Measurements from ENCODE around the gene AGBL3.

The AGBL3 gene

DNA sequence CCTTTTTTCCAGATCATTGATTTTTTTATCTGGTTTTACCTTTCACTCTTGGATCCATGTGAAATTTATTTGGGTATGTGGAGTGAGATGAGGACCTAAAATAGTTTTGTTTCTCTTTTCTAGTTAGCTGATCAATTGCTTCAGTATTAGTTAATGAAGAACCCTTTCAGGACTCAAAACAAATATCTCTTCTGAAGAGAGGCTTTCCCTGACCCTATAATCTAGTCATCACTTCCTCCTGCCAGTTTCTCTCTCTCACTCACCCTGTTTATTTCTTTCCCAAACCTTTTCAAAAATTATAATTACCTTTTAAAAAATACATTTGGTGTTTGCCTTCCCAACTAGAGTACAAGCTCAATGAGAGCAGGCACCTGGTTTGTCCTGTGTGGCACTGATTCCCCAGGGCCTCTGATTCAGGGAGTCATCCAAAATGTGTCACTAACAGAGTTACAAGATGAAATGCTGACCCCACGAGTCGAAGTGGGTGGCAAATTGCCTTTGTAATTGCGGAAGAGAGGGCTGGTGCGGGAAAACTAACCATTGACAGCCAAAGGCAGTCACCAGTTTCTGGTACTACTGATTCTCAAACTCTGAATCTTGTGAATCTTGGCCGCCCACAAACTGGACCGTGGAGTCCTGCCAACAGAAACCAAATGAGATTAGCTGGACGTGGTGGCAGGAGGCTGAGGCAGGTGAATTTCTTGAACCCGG, 163.9 kb downstream of the AGBL3 start:
- no peak overlapping the region for H3K4me3 Mint-ChIP-seq
- H3K27ac Mint-ChIP-seq, result no peak overlapping the region
- H3K9me3 Mint-ChIP-seq, result peaks cover 28% of the 10 kb centered on the region
- H3K27me3 Mint-ChIP-seq (ENCODE audit: low read depth, poor library complexity), result no peaks in the 10 kb centered on the region
- H3K4me1 Mint-ChIP-seq, result peaks cover 20% of the 10 kb centered on the region
- no peak for DNase-seq
- TF ChIP-seq, protein P1, sequence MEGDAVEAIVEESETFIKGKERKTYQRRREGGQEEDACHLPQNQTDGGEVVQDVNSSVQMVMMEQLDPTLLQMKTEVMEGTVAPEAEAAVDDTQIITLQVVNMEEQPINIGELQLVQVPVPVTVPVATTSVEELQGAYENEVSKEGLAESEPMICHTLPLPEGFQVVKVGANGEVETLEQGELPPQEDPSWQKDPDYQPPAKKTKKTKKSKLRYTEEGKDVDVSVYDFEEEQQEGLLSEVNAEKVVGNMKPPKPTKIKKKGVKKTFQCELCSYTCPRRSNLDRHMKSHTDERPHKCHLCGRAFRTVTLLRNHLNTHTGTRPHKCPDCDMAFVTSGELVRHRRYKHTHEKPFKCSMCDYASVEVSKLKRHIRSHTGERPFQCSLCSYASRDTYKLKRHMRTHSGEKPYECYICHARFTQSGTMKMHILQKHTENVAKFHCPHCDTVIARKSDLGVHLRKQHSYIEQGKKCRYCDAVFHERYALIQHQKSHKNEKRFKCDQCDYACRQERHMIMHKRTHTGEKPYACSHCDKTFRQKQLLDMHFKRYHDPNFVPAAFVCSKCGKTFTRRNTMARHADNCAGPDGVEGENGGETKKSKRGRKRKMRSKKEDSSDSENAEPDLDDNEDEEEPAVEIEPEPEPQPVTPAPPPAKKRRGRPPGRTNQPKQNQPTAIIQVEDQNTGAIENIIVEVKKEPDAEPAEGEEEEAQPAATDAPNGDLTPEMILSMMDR (IDR thresholded peaks at IDR 0.05), result no peak
- H3K36me3 Mint-ChIP-seq (ENCODE audit: low read depth), result peaks cover 27% of the 10 kb centered on the region

DNA sequence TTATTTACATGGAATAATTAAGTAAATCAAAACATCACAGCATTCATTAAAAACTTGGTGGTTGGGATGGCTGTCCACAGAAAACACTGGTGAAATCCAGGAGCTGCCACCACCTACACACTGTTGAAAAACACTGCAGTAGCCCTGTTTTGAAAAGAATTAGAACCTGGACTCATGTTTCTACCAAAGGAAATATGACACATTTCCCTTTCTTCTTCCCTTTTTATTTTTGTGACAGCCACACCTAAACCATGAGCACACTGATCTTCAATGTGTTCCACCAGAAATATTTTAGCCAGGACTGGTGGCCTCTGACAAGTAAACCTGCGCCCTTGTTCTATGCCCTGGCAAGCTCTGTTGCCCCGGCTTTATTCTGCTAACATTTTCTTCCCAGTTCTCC, 164.8 kb downstream of the AGBL3 start:
- Mint-ChIP-seq H3K4me3 (no peak overlapping the region), H3K27me3 (ENCODE audit: low read depth, poor library complexity) (no peaks in the 10 kb centered on the region), H3K9me3 (peaks cover 37% of the 10 kb centered on the region), H3K27ac (no peak overlapping the region), H3K36me3 (ENCODE audit: low read depth) (peaks cover 33% of the 10 kb centered on the region), H3K4me1 (peaks cover 20% of the 10 kb centered on the region)
- TF ChIP-seq, protein P1 (IDR thresholded peaks at IDR 0.05), result no peak
- DNase-seq, result no peak

DNA sequence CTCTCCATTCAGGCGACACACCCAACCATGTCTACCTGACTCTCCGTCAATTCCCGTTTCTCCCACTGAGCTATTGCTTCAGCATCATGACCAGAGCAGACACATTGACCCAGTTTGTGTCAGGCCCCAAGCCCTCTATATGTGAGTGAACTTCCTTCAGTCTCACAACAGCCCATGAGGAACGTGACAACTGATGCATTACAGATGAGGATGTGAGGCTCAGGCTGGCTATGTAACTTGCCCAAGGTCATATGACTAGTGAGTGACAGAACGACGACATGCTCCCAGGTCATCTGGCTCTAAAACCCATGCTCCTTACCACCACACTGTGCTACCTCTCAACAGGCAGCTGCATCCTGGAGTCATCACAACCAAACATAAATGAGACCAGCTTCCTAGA, 165.2 kb downstream of the AGBL3 start:
- Mint-ChIP-seq H3K36me3 (ENCODE audit: low read depth) (peaks cover 37% of the 10 kb centered on the region), H3K27me3 (ENCODE audit: low read depth, poor library complexity) (no peaks in the 10 kb centered on the region), H3K4me1 (peaks cover 20% of the 10 kb centered on the region)

DNA sequence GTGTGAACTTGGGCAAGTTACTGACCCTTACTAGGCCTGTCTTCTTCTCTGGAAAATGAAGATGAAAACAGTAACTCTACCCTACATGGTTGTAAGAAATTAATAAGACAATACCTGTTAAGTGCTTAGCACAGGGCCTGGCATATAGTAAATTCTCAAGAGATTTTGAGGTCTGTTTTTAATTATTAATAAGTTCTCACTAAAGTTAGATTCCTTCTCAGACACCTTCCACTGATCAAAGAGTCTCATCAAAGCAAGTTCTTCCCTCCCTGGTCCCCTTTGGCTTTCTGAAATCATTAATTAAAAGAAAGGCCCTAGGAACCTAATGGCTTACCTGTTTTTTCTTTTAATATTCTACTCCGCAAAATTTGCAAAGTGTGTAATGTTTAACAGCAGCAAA, 166.1 kb downstream of the AGBL3 start:
- Mint-ChIP-seq H3K4me3 (no peak overlapping the region), H3K36me3 (ENCODE audit: low read depth) (peaks cover 46% of the 10 kb centered on the region), H3K27me3 (ENCODE audit: low read depth, poor library complexity) (peaks cover 6% of the 10 kb centered on the region), H3K4me1 (peaks cover 15% of the 10 kb centered on the region), H3K27ac (no peak overlapping the region), H3K9me3 (peaks cover 50% of the 10 kb centered on the region)
- no peak for DNase-seq
- TF ChIP-seq, protein P1 (IDR thresholded peaks at IDR 0.05), result no peak

More for the DNA sequence above, 165.2 kb downstream of the AGBL3 start:
- peaks cover 41% of the 10 kb centered on the region for H3K9me3 Mint-ChIP-seq
- H3K27ac Mint-ChIP-seq, result no peak overlapping the region
- DNase-seq, result no peak
- no peak overlapping the region for H3K4me3 Mint-ChIP-seq
- TF ChIP-seq, protein P1 (IDR thresholded peaks at IDR 0.05), result no peak

DNA sequence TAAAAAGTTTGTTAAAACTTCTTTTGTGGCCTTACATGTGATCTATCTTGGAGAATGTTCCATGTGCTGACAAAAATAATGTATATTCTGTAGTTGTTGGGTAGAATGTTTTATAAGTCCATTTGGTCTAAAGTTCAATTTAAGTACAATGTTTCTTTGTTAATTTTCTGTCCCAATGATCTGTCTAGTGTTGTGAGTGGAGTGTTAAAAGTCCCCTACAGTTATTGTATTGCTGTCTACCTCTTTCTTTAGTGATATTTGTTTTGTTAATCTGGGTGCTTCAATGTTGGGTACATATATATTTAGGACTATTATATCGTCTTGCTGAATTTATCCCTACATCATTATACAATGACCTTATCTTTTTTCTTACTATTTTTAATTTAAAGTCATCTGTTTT, 168.4 kb downstream of the AGBL3 start:
- Mint-ChIP-seq H3K36me3 (ENCODE audit: low read depth) (peaks cover 66% of the 10 kb centered on the region), H3K4me3 (no peak overlapping the region), H3K27ac (no peak overlapping the region), H3K9me3 (peaks cover 69% of the 10 kb centered on the region), H3K27me3 (ENCODE audit: low read depth, poor library complexity) (peaks cover 6% of the 10 kb centered on the region), H3K4me1 (peaks cover 9% of the 10 kb centered on the region)
- DNase-seq, result no peak
- TF ChIP-seq, protein P1 (IDR thresholded peaks at IDR 0.05), result no peak

DNA sequence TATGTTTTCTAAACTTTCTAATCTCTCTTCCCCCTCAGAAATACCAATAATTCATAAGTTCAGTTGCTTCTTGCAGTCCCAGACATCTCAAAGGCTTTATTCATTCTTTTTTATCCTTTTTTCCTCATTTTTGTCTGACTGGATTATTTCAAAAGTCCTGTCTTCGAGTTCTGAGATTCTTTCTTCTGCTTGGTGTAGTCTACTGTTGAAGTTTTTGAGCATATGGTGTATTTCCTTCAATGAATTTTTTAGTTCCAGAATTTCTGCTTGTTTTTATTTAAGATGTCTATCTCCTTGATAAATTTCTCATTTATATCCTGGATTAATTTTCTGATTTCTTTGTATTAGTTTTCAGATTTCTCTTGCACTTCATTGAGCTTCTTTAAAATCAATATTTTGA, 170.0 kb downstream of the AGBL3 start:
- H3K9me3 Mint-ChIP-seq, result peaks cover 83% of the 10 kb centered on the region
- H3K4me1 Mint-ChIP-seq, result peaks cover 20% of the 10 kb centered on the region
- no peak overlapping the region for H3K4me3 Mint-ChIP-seq
- peaks cover 80% of the 10 kb centered on the region for H3K36me3 Mint-ChIP-seq (ENCODE audit: low read depth)
- no peak for DNase-seq
- no peak overlapping the region for H3K27ac Mint-ChIP-seq
- TF ChIP-seq, protein P1 (IDR thresholded peaks at IDR 0.05), result no peak
- peaks cover 9% of the 10 kb centered on the region for H3K27me3 Mint-ChIP-seq (ENCODE audit: low read depth, poor library complexity)

Data from nephron progenitor cell (in vitro differentiated cells).